Adipocyte (in vitro differentiated cells): ENCODE data around the gene KCTD5.
"Not testable (repeated sequence)": the region's sequence is repeated elsewhere in the genome, so short reads cannot be mapped to it uniquely, and the experiment has no call there.

ENCODE experiments used
- DNase-seq: peaks from one replicate; pipeline ENCODE4 v3.0.0-alpha.2; 2015; ENCODE audit warnings: low read depth
- H3K27me3 ChIP-seq: replicated peaks from 2 replicates; pipeline ENCODE4 v1.7.0; 2013; ENCODE audit warnings: mild to moderate bottlenecking, low read length, moderate library complexity; ENCODE audit not compliant: control insufficient read depth, insufficient read depth
- H3K36me3 ChIP-seq: 2 replicates; pipeline ENCODE4 v1.7.0; 2013; ENCODE audit warnings: low read length, mild to moderate bottlenecking, moderate library complexity; ENCODE audit not compliant: control insufficient read depth, insufficient read depth, severe bottlenecking
- H3K4me1 ChIP-seq: 2 replicates; pipeline ENCODE4 v1.7.0; 2013; ENCODE audit warnings: mild to moderate bottlenecking, low read length, moderate library complexity; ENCODE audit not compliant: control insufficient read depth, insufficient read depth
- H3K4me3 ChIP-seq: 2 replicates; pipeline ENCODE4 v1.7.0; 2013; ENCODE audit warnings: mild to moderate bottlenecking, low read length, moderate library complexity
- H3K9ac ChIP-seq: 2 replicates; pipeline ENCODE4 v1.7.0; 2013; ENCODE audit warnings: mild to moderate bottlenecking, low read length, moderate library complexity
- H3K9me3 ChIP-seq: 2 replicates; pipeline ENCODE4 v1.7.0; 2013; ENCODE audit warnings: mild to moderate bottlenecking, low read length, moderate library complexity; ENCODE audit not compliant: control insufficient read depth

KCTD5 gene

DNA sequence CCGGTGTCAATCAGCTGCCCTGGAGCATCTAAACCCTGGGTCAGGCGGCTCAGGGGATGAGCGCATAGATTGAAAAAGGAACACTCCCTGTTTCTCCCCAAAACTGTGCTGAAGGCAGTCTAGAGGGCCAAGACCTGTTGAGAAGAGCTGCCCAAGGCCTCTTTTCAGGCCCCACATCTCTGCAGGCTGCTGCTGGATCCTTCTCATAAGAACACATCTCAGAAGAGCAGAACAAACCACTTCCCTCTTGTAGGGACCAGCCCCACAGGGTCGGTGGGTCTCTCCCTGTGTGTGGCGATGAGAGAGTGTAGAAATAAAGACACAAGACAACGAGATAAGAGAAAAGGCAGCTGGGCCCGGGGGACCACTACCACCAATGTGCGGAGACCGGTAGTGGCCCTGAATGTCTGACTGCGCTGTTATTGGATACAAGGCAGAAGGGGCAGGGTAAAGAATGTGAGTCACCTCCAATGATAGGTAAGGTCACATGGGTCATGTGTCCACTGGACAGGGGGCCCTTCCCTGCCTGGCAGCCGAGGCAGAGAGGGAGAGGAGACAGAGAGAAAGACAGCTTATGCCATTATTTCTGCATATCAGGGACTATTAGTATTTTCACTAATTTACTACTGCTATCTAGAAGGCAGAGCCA is 22.2 kb upstream of the KCTD5 start:
- H3K36me3 ChIP-seq, H3K9me3 ChIP-seq, H3K4me3 ChIP-seq, H3K27me3 ChIP-seq, DNase-seq, H3K9ac ChIP-seq: not testable (repeated sequence)
- peaks cover 12% of the 10 kb centered on the region for H3K4me1 ChIP-seq

GRCh38 chr16:2660755-2661373 is 21.5 kb upstream of the KCTD5 start:
- H3K9ac ChIP-seq, H3K9me3 ChIP-seq, H3K27me3 ChIP-seq, H3K4me3 ChIP-seq, H3K36me3 ChIP-seq: not testable (repeated sequence)
- peaks cover 12% of the 10 kb centered on the region for H3K4me1 ChIP-seq
- DNase-seq = peak; percentile 15

- H3K9me3 ChIP-seq = no peaks in the 10 kb centered on the region
- no peaks in the 10 kb centered on the region for H3K27me3 ChIP-seq
- DNase-seq = peak; percentile 55
- peak overlapping the region; percentile 61 for H3K4me3 ChIP-seq
- peak overlapping the region; percentile 78 for H3K9ac ChIP-seq
- H3K4me1 ChIP-seq = peaks cover 12% of the 10 kb centered on the region
- peaks cover 10% of the 10 kb centered on the region for H3K36me3 ChIP-seq
Measured at GRCh38 chr16:2663553-2664546, 18.5 kb upstream of the KCTD5 start.

- H3K36me3 ChIP-seq = peaks cover 12% of the 10 kb centered on the region
- H3K4me1 ChIP-seq = peaks cover 12% of the 10 kb centered on the region
- no peak overlapping the region for H3K4me3 ChIP-seq
- DNase-seq = no peak
- H3K9ac ChIP-seq = peak overlapping the region; percentile 78
- no peaks in the 10 kb centered on the region for H3K9me3 ChIP-seq
- no peaks in the 10 kb centered on the region for H3K27me3 ChIP-seq
Measured at GRCh38 chr16:2664574-2664982, 17.7 kb upstream of the KCTD5 start.

DNA sequence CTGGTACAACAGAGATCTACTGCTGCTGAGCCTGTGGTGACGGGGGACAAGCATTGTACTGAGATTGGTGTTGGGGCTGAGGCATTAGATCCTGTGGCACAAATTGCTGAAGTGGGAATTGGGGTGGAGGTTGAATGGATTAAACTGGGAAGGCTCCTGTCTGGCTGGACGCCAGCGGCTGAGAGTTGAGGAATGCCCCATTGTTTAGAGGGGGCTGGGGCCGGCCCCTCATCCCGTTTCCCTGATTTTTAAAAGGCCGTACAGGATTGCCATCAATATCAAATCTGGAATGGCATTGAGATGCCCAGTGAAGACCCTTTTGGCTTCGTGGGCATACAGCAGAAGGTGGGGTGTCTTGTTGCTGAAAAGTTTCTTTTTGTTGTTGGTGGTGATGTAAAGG is 15.7 kb upstream of the KCTD5 start:
- not testable (repeated sequence) for H3K27me3 ChIP-seq, H3K9ac ChIP-seq, DNase-seq, H3K4me3 ChIP-seq, H3K9me3 ChIP-seq
- peaks cover 12% of the 10 kb centered on the region for H3K36me3 ChIP-seq
- H3K4me1 ChIP-seq = peaks cover 14% of the 10 kb centered on the region

DNA sequence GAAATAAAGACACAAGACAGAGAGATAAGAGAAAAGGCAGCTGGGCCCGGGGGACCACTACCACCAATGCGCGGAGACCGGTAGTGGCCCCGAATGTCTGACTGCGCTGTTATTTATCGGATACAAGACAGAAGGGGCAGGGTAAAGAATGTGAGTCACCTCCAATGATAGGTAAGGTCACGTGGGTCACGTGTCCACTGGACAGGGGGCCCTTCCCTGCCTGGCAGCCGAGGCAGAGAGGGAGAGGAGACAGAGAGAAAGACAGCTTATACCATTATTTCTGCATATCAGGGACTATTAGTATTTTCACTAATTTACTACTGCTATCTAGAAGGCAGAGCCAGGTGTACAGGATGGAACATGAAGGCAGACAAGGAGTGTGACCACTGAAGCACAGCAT is 12.7 kb upstream of the KCTD5 start:
- Histone ChIP-seq H3K4me1 (peaks cover 14% of the 10 kb centered on the region), H3K36me3 (peaks cover 12% of the 10 kb centered on the region)
- not testable (repeated sequence) for H3K4me3 ChIP-seq, H3K27me3 ChIP-seq, DNase-seq, H3K9me3 ChIP-seq, H3K9ac ChIP-seq

- H3K27me3 ChIP-seq, H3K4me3 ChIP-seq, H3K9ac ChIP-seq, H3K9me3 ChIP-seq: not testable (repeated sequence)
- Histone ChIP-seq H3K4me1 (peaks cover 14% of the 10 kb centered on the region), H3K36me3 (peaks cover 12% of the 10 kb centered on the region)
- peak; percentile 70 for DNase-seq
Measured at GRCh38 chr16:2670017-2670416, 12.3 kb upstream of the KCTD5 start.

DNA sequence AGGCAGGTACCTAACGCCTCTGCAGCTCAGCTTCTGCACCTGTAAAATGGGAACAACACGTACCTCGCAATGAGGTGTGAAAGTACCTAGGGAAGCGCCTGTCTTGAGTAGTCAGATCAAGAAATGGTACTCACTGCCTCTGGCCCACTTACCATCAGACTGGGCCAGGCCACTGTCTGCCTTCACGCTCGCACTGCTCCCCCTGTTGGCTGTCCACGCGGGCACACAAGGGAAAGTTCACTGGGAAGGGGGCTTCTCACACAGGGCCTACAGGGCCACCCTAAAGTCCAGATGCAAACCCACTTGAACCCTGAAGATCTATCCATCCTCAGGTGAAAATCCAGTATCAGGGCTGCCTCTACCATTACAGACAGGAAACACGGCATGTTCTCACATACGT is 11.1 kb upstream of the KCTD5 start:
- DNase-seq = peak; percentile 26

GRCh38 chr16:2671741-2672140 is 10.6 kb upstream of the KCTD5 start:
- no peaks in the 10 kb centered on the region for H3K27me3 ChIP-seq
- peaks cover 12% of the 10 kb centered on the region for H3K36me3 ChIP-seq
- DNase-seq = no peak
- H3K4me1 ChIP-seq = peaks cover 14% of the 10 kb centered on the region
- peak overlapping the region; percentile 79 for H3K4me3 ChIP-seq
- H3K9me3 ChIP-seq = no peaks in the 10 kb centered on the region
- peak overlapping the region; percentile 81 for H3K9ac ChIP-seq

More for the DNA sequence above, 11.1 kb upstream of the KCTD5 start:
- Histone ChIP-seq H3K4me1 (peaks cover 14% of the 10 kb centered on the region), H3K36me3 (peaks cover 12% of the 10 kb centered on the region)
- not testable (repeated sequence) for H3K27me3 ChIP-seq, H3K9ac ChIP-seq, H3K9me3 ChIP-seq, H3K4me3 ChIP-seq

GRCh38 chr16:2673066-2673999 is 9.0 kb upstream of the KCTD5 start:
- Histone ChIP-seq H3K4me1 (peaks cover 14% of the 10 kb centered on the region), H3K27me3 (no peaks in the 10 kb centered on the region), H3K9me3 (no peaks in the 10 kb centered on the region), H3K9ac (peak overlapping the region; percentile 88), H3K36me3 (peaks cover 6% of the 10 kb centered on the region), H3K4me3 (peak overlapping the region; percentile 89)
- peak; percentile 98 for DNase-seq
